GM12878 (cell line): ENCODE data around the gene AATF. TPM values are rescaled to one million over a fixed set of nuclear protein-coding genes. Genes with fewer than 3 reads are reported as not detected.

Source experiments
- ATAC-seq: fragments of 200-7000 bp; cut with Tn5 transposase; 3 replicates; pipeline ENCODE4 v1.9.1; 2020; ENCODE audit warnings: mild to moderate bottlenecking, moderate library complexity
- BruUV-seq: library from RNA; stranded (reverse); fragments of 400-500 nt; replicated peaks from 2 replicates; lab custom pipeline; 2021; lab: Mats Ljungman, UMichigan
- CTCF ChIA-PET: fragments of 300-600 bp; sonication (Branson Sonifier 250); formaldehyde crosslinking; extraction: SDS; loops from one replicate; lab custom pipeline; 2021; ENCODE audit warnings: inconsistent platforms; lab: Yijun Ruan, JAX
- POLR2A ChIA-PET: fragments of 350-600 bp; formaldehyde crosslinking; extraction: SDS; loops from one replicate; lab custom pipeline; 2021; ENCODE audit warnings: inconsistent platforms; lab: Charles Lee
- RAD21 ChIA-PET: fragments of 300-600 bp; sonication (Branson Sonifier 250); formaldehyde crosslinking; loops from one replicate; lab custom pipeline; 2023; ENCODE audit warnings: antibody characterized with exemption; ENCODE audit not compliant: unreplicated experiment; lab: Charles Lee
- SMC1A ChIA-PET: fragments of 300-600 bp; sonication (Branson Sonifier 250); formaldehyde crosslinking; loops from one replicate; lab custom pipeline; 2023; ENCODE audit not compliant: unreplicated experiment, uncharacterized antibody; lab: Charles Lee
- DNase-seq: peaks from one replicate; pipeline ENCODE4 v3.0.0-alpha.2; 2011; ENCODE audit warnings: low read depth, low spot score
- FAIRE-seq: peaks from 3 replicates; lab custom pipeline; 2011; peaks lifted over from hg19 to GRCh38; lab: Jason Lieb, UNC
- H2AFZ ChIP-seq: 2 replicates; pipeline ENCODE4 v1.6.0; 2011; ENCODE audit warnings: low read depth, low read length, control low read depth; ENCODE audit not compliant: control insufficient read depth
- H3K27ac ChIP-seq: 2 replicates; pipeline ENCODE4 v1.5.1; 2011; ENCODE audit warnings: control low read depth; ENCODE audit not compliant: control insufficient read depth, insufficient read depth
- H3K27me3 ChIP-seq, 2 experiments: replicated peaks in 1 of 2; 2 replicates each; pipeline versions ENCODE4 v1.6.0 to v1.6.1; 2011; ENCODE audit warnings: low read length in 1 of 2; ENCODE audit not compliant: control insufficient read depth in 2 of 2, insufficient read depth in 2 of 2
- H3K36me3 ChIP-seq, 2 experiments: 2 replicates each; pipeline ENCODE4 v1.5.1; 2011; ENCODE audit warnings: low read length in 1 of 2; ENCODE audit not compliant: control insufficient read depth in 2 of 2, insufficient read depth in 2 of 2
- H3K4me1 ChIP-seq: 2 replicates; pipeline ENCODE4 v1.6.1; 2011; ENCODE audit warnings: mild to moderate bottlenecking, low read length, moderate library complexity, mixed read lengths; ENCODE audit not compliant: control insufficient read depth, insufficient read depth
- H3K4me2 ChIP-seq: 2 replicates; pipeline ENCODE4 v1.6.0; 2011; ENCODE audit warnings: control low read depth; ENCODE audit not compliant: control insufficient read depth, insufficient read depth
- H3K4me3 ChIP-seq: fragments of 200-600 bp; sonication (generic); 2 replicates; pipeline ENCODE4 v1.5.1; 2016
- H3K79me2 ChIP-seq: 2 replicates; pipeline ENCODE4 v1.6.0; 2011; ENCODE audit warnings: low read length; ENCODE audit not compliant: control insufficient read depth, insufficient read depth
- H3K9ac ChIP-seq: 2 replicates; pipeline ENCODE4 v1.8.0; 2011; ENCODE audit warnings: low read length, control low read depth, mixed read lengths; ENCODE audit not compliant: control insufficient read depth, insufficient read depth
- H3K9me3 ChIP-seq: replicated peaks from 3 replicates; pipeline ENCODE4 v1.5.1; 2011; ENCODE audit warnings: mild to moderate bottlenecking, low read length; ENCODE audit not compliant: control insufficient read depth, insufficient read depth
- H4K20me1 ChIP-seq: 2 replicates; pipeline ENCODE4 v1.6.0; 2011; ENCODE audit not compliant: control insufficient read depth, insufficient read depth
- MTA2 ChIP-seq: fragments of 450-650 bp; IDR thresholded peaks from 2 replicates; pipeline ENCODE4 v1.6.1; 2016; ENCODE audit warnings: low read depth, mild to moderate bottlenecking, moderate library complexity
- MYB ChIP-seq: fragments of 150-350 bp; IDR thresholded peaks from 2 replicates; pipeline ENCODE4 v1.6.1; 2014; ENCODE audit warnings: mild to moderate bottlenecking, low read depth, low read length, borderline replicate concordance
- NFXL1 ChIP-seq: fragments of 450-650 bp; IDR thresholded peaks from 2 replicates; pipeline ENCODE4 v1.6.1; 2017; ENCODE audit warnings: antibody characterized with exemption, mild to moderate bottlenecking, borderline replicate concordance
- PML ChIP-seq: IDR thresholded peaks from 2 replicates; pipeline ENCODE4 v1.6.1; 2012; ENCODE audit warnings: low read length, inconsistent platforms
- SREBF1 ChIP-seq: IDR thresholded peaks from 2 replicates; pipeline ENCODE4 v1.6.1; 2012; ENCODE audit warnings: mild to moderate bottlenecking, low read length
- TCF12 ChIP-seq: IDR thresholded peaks from 2 replicates; pipeline ENCODE4 v1.6.1; 2011; ENCODE audit warnings: low read depth, mild to moderate bottlenecking, low read length
- TCF7 ChIP-seq: IDR thresholded peaks from 2 replicates; pipeline ENCODE4 v1.6.1; 2014; ENCODE audit warnings: antibody characterized with exemption, borderline replicate concordance
- ZNF217 ChIP-seq: fragments of 450-650 bp; IDR thresholded peaks from 2 replicates; pipeline ENCODE4 v1.6.1; 2017; ENCODE audit warnings: antibody characterized with exemption, mild to moderate bottlenecking
- WGBS: methylation state at CpG from one replicate; pipeline ENCODE4 v1.1.6; 2016; ENCODE audit warnings: low lambda C conversion rate; ENCODE audit not compliant: insufficient replicate concordance, insufficient coverage; ENCODE audit errors: missing lambda C conversion rate; 5-methylcytosine and 5-hydroxymethylcytosine counted together
- in situ Hi-C: fragments of 300-500 bp; cut with MboI; formaldehyde crosslinking; loops from 9 replicates; pipeline ENCODE4 v1.14.3; 2018; ENCODE audit warnings: mixed read lengths
- intact Hi-C: fragments of 100-400 bp; cut with micrococcal nuclease; formaldehyde crosslinking; loops from one replicate; pipeline ENCODE4 v1.14.2; 2022; ENCODE audit not compliant: unreplicated experiment
- polyA plus RNA-seq, 11 experiments: library from polyadenylated mRNA; depleted of rRNA in 4 of 11; unstranded in 6 of 11; stranded (reverse) in 5 of 11; fragments of >200 nt; fragmentation: Nextera tagmentation in 4 of 11; fragmentation: Illumina TruSeq in 1 of 11; extraction: Ambion mirVana in 4 of 11; extraction: Trizol in 1 of 11; gene quantifications; 1 replicate in 1 of 11; 2 replicates in 10 of 11; pipeline versions ENCODE4 v1.2.1 to v1.2.3, GENCODE V29; 2011 to 2016; ENCODE audit warnings: inconsistent platforms in 2 of 11, missing spikeins in 2 of 11, low read depth in 1 of 11
- total RNA-seq, 4 experiments: library from RNA; depleted of rRNA in 3 of 4; stranded (reverse); fragments of >200 nt in 3 of 4; fragmentation: Illumina TruSeq in 1 of 4; extraction: Trizol in 1 of 4; gene quantifications; 2 replicates each; pipeline versions ENCODE4 v1.2.1 to v1.2.3, GENCODE V29; 2013 to 2021

AATF gene
- total and polyA plus RNA-seq, 10 of the 15 experiments (the other 5 are each of a cell fraction or from before 2014, with no cell fraction given): 36.8 to 110 (median 77.9) TPM

- TF ChIP-seq ZNF217 (no peak), PML (no peak), TCF12 (no peak), NFXL1 (no peak), TCF7 (no peak), MTA2 (no peak)
Observed at GRCh38 chr17:36945140-36945539, 3.6 kb upstream of the AATF start (continued).

DNA sequence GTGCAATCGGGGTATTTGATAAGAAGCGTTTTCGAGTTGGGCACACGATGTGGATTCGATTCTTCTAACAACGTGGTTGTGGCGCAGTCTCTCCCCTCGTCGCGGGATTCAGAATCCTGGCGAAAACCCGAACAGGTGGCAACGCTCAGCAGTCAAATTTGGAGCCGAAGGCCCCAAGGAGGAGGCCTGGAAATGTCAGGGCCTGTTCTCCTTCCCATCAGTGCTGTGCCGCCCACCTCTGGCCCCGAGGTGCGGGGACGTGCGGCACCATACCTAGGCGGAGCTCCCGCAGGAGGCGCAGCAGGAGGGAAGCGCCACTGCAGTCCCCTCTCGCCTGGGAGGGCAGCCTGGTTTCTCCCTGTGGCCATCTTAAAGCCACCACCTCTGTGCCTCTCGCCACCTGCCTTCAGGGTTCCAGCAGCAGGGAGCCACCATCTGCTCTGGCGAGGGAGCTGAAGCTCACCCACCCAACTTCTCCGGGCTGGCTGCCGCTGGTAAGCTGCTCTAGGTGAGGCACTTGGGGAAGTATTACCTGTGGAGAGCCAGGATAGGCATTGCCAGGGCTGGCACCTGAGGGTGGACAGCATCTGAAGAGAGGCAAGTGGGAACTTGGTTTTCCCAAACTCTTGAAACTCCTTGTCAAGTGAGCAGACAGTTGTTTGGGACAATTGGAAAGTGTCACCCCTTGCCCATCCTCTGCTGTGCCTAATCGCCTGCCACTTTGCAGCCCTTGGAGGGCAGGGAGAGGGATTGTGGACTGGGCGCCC is 2.6 kb upstream of the AATF start:
- WGBS: 37% methylated on average over 30 of the region's 30 CpGs
- Histone ChIP-seq H3K27ac (no peak overlapping the region), H3K4me2 (no peak overlapping the region), H3K9me3 (no peaks in the 10 kb centered on the region)
- no TSS peak for BruUV-seq
- POLR2A ChIA-PET: no interaction called here
- FAIRE-seq: no peak
- SMC1A ChIA-PET: no interaction called here
- in situ Hi-C loops: no loop called here
- TF ChIP-seq ZNF217: no peak
- no peak for TF ChIP-seq MYB
- no peak for TF ChIP-seq SREBF1
- TF ChIP-seq, all 136 proteins: peak for 0
- intact Hi-C loops: loop anchor here (10.0 kb wide), 1 partner anchor 409 kb away; no protein-coding TSS in a partner anchor
- no peak overlapping the region for H3K9ac ChIP-seq
- H3K4me3 ChIP-seq: no peak overlapping the region
- no peaks in the 10 kb centered on the region; a peak in 1 of 4 replicates for H3K36me3 ChIP-seq
- RAD21 ChIA-PET: no interaction called here
- H4K20me1 ChIP-seq: no peaks in the 10 kb centered on the region
- no peak overlapping the region for H2AFZ ChIP-seq
- ATAC-seq (no peak), DNase-seq (no peak)
- H3K79me2 ChIP-seq: peaks cover 24% of the 10 kb centered on the region
- peaks cover 14% of the 10 kb centered on the region for H3K4me1 ChIP-seq
- CTCF ChIA-PET: no interaction called here
- H3K27me3 ChIP-seq: peaks cover 13 to 31% of the 10 kb centered on the region in 2 experiments
